Measurements from ENCODE around the gene KCNK17.

KCNK17 gene

DNA sequence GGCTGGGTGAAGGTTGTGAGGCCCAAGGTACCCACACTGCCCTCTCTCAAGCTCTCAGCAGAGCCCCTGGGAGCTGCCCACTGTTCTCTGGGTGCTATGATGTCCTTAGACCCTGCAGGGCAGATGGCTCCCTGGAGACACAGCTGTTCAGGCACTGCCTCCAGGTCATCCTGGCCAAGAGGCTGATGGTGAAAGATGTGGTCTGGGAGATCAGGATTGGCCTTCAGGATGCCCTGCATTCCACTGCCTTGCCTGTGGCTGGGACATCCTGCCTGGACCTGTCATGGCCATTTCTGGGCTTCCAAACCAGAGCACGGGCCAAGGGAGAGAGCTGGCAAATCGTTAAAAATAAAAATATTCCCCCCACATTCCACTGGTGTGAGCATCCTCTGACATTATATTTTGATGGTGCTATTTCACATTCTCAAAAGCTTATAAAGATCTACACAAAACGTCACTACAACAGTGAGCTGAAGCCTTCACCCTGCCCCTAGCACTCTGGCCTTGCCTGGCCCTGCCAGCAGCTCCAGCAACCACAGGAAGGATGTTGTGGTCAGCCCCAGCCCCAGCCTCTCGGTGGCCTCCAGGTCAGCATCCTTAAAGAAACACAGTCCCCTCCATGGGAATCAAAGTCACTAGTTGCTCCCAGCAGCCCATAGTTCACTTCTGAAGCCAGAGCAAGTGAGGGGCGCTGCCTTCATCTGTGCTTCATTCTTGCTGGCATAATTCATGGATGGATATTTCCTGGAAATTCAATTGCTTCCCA is 21.7 kb upstream of the KCNK17 start:
- FAIRE-seq = no peak

DNA sequence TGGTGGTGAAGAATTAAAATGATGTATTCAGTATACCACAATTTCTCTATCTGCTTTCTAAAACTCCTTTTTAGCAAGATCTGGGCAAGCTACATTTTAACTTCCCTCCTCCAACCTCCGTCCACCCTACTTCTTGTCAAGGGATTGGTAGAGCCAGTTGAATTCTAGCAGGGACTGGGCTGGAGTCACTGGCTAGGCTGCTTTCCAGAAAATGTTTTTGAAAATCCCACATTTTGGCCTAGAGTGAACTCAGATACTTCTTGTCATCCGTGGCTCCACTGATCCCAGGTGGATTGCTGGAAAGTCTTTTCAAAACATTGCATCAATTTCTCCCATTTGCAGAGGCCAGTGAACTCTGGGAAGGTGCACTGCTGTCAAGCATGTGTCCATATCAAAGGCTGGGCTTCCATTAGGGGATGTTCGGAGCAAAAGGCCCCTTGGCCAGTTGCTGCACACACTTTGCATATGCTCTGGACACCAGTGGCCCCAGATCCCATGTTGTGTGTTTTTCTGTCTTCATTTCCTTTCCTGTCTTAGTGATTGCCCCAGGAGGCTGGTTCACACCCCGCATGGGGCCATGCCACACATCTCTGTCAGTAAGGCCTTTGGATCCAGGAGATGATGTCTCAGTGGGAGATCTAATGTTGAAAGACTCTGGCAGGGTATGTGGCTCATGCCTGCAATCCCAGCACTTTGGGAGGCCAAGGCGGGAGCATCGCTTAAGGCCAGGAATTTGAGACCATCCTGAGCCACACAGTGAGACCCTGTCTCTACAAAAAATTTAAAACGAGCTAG is 19.6 kb upstream of the KCNK17 start:
- no peak for FAIRE-seq

DNA sequence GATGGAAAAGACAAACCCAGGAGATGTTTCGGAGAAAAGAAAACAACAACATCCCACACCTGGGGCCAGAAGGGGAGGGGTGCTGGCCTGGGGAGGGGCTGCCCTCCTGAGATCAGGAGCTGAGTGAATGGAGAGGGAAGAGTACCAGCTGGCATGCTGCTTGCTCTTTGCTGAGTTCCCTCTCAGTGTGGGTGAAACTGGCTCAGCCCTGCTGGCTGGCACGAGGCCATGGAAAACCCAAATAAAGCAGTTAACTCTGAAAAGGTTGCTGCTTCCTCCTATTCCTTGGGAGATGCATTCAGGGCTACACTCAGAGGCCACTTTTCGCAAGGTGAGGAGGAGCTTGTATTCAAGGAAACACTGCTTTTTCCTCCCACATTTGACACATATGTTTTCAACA is 16.3 kb upstream of the KCNK17 start:
- FAIRE-seq = no peak

DNA sequence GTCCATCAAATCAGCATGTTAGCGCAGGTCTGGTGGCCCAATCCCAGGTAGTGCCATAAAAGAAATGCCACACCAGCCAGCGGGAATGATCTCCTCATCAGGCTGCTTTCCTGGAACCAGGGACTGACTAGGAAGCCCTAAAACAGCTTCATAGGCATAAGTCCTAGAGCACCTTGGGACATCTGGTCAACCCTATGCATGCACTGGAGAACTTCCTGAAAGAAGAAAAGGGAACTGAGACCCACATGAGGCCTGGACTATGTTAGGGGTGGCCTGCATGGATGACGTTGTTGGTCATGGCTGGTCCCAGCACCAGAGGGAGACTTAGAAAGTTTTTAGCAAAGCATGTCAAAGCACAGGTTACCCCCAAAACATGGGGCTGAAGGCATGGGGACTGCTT is 15.8 kb upstream of the KCNK17 start:
- no peak for FAIRE-seq

DNA sequence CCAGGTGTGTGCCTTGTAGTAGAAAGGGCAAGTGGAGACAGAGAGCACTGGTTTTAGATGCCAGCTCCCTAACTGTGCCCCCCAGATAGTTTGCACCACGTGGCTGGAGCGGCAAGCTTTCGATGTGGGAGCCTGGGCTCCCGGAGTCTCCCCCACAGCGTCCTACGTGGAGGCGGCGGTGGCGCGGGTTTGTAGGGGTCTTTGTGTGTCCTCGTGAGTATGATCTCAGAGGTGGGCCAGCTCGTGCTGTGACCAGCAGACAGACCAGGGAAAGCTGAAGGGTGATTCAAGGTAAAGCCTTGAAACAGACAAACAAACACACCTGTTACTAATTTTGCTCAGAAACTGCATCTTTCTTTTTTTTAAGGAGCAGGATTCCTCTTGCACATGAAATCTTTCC is 13.8 kb upstream of the KCNK17 start:
- FAIRE-seq = no peak

DNA sequence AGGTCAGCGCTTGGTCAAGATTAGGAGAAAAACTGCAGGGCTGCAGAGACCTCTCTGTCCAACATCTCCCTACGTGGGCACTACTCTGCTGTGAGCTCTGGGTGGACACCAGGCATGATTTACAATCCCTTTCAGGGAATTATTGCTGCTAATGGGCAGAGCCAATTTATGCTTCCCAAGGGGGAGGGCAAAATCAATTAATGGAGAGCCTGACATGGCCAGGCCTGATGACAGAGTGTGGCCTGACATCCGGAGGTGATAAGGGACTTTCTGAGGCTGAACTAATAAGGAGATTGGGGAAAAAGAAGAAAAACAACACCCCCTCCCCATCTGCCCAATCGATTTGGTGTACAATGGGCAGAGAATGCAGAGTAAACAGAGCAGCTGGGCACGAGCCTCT is 13.3 kb upstream of the KCNK17 start:
- no peak for FAIRE-seq

DNA sequence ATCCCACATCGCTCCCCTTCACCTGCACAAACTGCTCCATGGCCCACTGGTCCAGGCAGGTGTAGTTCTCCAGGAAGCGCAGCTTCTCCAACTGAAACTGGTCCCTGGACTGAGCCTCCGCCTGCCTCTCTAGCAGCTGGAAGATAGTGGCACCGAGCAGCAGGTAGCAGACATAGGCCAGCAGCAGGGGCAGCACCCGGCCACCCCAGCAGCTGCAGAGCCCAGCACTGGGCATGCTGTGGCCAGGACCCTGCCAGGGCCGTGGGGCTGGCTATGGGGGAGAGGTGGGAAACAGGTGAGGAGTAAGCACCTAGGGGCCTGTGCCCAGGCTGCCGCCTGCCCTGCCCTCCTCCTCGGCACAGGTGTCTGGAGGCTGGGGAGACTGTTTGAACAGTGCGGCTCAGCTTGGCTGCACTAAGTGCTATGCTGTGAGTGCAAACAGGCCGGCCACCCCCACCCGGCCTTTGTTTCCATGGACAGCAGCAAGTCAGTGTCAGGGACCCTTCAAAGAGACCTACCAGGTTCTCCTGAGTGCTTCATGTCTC is 8.2 kb upstream of the KCNK17 start, which contains the start of gene KCNK16:
Gene KCNK16 (minus strand): TSS at position 397 of the 545 bp plus-strand sequence. CDS start 162 bp downstream, at position 235.
- no peak for FAIRE-seq

DNA sequence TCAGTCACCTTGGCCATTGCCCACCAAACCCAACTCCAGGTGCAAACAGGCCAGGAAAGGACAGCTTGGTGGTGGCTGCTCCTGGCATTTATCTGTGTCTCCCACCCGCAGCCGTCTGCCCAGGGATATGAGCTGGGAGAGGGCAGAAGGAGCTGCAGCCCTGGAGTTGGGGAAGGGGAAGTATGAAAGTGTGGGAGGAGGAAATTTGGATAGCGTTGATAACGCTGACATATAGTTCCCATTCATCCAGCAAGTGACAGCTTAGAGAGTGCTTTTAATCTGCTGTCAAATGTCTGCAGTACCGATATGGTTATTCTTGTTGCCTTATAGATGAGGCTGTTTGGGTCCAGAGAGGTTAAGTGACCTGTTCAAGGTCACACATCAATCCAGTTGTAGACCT is 7.5 kb upstream of the KCNK17 start:
- no peak for FAIRE-seq

DNA sequence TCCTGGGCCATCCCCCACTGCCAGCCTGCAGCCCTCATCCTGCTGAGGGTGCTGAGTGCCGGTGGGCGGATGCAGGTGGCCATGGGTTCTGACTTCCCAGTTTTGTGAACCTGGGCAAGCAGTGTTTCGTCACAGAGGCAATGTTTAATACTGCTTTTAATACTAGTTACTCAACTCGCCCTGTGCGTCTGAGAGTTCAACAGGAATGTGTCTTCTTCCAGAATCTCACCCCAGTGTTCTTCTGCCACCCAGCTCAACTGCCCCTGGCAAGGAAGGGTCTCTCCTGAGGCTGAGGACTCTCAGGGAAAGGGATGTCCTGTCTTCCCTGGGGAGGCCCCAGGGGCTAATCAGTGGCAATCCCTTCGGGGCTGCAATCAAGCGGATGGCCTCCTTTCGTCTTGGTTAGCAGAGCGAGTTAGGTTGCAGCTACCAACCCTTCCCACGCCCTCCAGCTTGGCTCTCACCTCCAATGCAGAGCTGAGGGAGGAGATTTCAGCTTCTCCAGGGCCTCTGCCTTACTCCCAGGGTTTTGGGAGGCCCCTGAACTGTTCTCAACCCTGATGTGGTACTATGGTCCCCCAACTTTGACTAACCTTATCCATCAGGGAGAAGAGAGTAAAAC is 6.3 kb upstream of the KCNK17 start:
- no peak for FAIRE-seq

DNA sequence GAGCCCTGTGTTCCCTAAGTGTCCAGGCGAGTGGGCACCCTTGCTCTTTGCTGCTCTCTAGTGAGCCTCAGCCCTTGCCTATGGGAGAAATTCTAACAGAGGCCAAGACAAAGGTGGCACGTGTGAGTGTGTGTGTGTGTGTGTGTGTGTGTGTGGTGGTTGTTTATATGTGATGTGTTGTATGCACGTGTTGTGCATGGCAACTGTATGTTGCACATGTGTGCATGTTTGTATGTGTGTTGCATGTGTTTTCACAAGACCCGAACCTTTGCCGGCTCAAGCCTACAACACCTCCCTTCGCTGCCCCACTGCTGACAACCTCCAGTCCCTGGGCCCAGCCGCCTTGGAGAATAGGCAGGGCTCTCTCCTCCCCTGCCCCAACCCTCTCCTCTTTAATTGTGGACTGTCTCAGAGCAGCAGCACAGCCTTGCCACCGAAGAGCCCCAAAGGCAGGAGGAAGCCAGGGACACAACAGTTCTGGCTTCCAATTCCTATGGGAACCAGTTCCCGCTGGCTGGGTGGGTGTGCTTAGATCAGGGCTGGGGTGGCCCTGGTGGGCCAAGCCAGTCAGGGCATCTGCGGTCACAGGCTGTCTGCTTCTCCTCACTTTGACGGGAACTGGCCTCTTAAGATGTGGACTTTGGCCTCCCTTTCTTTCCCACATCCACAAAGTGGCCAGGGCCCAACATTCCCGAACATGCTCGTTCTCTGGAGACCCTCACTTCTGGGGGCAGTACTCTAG is 5.6 kb upstream of the KCNK17 start:
- FAIRE-seq = no peak

DNA sequence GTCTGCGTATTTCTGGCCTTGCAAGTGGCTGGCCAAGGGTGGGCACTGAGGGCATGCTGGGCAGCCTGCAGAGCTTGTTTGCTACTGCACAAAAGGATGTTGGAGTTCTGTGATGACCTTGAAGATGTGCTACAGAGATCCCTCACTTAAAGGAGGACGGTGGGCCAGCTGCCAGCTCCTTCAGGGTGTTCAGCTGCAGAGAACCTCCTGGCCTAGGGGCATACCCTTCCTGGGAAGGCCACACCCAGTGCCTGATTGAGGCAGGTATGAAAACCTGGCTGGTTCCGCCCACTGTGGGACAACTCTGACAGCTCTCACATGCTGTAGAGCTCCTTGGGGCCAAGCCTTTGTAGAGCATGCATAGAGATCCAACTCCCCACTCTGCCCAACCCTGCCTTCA is 3.0 kb upstream of the KCNK17 start:
- no peak for FAIRE-seq

DNA sequence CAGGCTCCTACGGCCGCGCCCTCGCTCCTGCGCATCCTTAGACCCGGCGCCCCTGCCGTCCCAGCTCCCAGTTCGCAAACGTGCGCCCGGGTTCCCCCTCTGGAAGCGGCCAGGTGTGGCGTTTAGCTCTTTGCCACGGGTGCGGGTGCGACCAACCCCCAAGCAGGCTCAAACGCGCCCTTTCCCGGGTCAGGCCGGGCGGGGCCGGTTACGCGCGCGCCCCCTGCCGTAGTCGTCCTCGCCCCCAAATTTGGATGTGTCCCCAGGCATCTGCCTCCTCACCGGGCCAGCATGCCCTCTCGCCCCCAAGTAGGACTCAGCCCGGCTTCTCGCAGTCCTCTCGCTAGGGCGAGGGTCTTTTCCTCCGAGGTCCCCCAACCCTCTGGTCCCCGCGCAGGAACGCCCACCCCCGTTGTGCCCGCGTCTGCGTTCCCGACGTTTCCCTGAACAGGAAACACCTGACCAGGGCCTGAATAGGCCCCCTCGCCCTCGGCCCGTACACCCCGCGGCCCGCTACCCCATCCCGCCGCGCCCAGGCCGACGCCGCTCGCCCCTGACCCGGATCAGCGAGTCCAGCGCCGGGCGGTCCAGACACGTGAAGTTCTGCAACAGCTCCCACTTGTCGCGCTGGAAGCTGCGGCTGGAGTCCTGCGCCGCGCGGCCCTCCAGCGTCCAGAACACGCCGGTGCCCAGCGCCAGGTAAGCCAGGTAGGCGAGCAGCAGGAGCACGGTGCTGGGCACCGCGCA is 520 bp downstream of the KCNK17 start:
- no peak for FAIRE-seq

DNA sequence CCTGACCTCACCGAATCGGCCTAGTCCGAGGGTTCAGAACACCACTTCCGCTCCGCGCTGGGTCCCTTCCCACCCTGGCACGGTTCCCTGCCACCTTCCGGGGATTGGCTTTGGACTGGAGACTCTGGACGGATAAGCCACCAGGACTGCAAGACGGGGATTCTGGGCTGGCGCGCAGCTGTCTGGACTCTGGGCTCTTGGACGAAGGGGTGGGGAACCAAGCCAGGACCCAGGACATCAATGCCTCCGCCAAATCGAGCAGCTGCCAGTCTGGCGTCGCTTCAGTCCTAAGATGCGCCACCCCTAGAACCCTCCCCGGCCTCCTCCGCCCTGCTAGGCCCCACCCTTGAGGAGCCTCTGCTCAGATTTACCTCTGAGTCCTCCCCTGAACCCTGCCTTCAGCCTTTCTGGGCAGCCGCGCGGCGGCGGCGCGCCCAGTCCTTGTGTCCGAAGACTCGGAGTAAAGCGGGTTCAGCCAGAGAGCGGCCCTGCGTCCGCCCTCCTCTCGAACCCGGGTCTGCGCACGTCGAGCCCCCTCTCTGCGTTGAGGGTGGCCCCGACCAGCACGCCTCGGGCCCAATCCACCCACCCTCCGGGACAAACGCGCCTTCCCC is 1.2 kb downstream of the KCNK17 start:
- FAIRE-seq = no peak

DNA sequence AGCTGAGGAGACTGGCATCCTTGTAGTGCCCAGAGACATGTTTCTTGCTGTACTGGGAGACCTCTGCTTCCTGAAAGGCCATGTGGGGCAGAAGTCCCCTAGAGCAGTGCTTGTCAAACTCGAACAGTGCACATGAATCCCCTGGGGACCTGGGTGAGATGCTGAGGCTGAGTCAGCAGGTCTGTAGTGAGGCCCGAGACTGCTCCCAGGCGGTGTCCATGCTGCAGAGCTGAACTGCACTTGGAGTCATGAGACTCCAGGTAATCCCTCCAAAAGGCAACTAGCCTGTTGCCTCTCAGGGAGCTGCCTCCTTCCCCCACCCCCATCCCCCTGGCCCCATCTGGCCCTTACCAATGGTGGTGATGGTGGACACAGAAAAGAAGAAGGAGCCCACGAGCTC is 3.7 kb downstream of the KCNK17 start:
- no peak for FAIRE-seq

DNA sequence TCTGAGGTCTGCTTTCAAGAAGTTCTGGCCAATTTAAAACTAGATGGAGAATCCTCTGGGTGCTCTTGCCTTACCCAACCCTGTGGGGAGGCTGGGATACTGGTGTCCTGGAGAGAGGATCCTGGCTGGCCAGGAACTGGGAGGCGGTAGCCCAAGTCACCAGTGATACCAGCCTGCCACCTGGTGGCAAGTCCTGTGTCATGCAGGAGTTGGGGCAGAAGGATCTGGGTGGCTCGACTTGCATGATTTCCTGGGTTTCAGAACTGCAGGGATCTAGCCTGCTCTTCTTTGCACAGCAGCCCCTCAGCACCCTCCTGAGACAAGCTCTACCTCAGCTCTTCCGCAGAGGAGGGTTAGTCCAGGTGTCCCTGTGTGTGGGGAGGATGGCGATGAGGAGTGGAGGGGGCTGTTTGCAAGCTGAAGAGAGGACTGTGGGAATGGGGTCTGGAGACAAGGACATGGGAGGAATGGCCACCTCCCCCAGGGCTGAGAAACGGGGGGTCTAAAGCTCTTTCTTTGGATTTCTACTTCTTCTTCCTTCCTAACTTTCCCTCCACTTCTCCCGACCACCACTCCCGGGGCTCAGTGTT is 4.2 kb downstream of the KCNK17 start:
- no peak for FAIRE-seq

DNA sequence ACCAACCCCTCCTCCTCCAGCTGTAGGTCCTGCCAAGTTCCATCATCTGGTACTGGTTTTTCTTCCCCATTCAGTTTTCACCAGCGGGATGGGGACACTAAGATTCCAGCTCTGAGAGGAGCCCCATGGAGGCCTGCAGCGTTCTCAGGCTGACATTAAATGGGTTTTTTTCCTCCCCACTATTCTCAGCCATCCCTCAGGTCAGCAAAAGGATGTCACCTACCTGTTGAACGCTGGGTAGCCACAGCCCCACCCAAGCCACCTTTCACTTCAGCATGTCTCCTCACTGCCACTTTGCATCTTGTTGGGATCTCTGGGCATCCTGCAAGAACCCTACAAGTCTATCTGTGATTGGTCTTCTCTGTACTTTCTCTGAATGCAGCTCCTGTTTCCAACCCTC is 6.8 kb downstream of the KCNK17 start:
- FAIRE-seq = no peak

DNA sequence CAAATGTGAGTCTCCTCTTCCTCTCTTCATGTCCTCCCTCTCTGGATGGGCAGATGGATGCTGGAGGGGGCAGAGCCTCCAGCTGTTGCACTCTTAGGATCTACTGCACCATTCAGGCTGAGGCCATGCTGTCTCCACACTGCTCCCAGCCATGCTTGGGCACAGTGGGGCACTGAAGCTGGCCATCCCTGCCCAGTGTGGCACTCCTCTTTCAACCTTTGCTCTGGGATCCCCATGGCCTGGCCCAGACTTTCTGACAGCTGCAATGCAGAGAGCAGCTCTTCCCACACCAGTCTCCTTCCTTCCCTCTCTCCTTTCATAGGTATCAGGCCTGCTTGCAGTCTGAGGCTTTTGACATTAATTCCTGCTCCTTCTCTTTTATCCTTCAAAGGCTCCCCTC is 9.3 kb downstream of the KCNK17 start:
- FAIRE-seq = no peak

DNA sequence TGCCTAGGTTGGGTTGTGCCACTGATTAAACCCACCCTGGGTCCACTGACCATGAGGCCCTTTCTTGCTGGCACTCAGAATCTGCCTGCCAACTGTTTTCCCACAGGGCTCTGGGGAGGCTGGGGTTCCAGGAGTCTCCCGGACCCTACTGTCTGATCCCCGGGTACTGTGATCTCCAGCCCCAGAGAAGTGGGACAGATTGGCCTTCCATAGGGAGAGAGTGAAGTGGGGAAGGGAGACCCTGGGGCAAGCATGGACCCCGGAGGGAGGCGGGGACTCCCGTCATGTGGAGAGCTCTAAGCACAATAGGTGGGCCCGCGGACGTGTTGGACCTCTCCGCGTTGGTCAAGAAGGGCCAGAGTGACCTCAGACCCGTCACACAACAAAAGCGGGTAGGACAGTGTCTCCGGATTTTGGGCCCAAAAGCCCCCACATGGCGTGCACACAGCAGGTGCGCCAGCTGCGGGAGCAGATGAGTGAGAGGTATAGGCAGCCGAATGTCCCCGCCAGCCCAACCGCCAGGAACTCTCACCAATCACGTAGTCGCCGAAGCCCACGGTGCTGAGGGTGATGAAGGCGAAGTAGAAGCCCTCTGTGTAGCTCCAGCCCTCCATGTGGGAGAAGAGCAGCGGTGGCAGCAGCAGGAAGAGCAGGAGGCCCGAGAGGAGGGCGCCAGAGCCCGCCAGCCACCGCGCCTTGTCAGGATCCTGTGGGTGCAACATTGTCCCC is 10.6 kb downstream of the KCNK17 start:
- no peak for FAIRE-seq

DNA sequence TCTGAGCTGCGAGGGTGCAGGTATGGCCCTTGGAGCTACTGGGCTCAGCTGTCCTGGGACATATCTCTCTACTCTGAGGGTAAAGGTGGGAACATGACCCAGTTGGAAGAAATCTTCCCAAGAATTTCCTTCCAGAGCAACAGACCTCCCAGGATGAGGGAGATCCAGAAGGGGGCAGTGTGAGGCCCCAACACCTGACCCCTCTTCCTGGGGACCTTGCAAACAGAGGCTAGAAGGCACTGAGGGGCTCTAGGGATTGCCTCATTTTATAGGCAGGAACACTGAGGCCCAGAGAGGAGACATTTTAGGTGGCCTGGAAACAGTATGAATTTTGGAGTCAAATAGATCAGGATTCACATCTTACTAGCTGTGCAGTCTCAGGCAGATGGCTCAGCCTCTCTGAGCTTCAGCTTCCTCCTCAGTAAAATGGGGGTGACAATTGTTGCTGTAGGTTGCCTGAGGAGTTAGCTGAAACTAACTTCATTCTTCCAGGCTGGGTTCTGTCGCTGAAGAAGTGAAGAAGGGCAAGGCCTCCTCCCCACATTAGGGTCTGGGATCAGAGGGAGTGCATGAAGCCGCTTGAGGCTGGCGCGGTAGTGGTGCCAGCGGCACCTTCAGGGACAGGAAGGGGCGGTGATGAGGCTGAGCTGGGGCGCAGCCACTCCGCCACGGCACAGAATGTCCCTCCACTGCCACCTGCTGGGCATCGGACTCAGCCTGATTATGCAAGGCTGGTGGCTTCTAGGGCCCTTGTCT is 11.4 kb downstream of the KCNK17 start:
- no peak for FAIRE-seq

DNA sequence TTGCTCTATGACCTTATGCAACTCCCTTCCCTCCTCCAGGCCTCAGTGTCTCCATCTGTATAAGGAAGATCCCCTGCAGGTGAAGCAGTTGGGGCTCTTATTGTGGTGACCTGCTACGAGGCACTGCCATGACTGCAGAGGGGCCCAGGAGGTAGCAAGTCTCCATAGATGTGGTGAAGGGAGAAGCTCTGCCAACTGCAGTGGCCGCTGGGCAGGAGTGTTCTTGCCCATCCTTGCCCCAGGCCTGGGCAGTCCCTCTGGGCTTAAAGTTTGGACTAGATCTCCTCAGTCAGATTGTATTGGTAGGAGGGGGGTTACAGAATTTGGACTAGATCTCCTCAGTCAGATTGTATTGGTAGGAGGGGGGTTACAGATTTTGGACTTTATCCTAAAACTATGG is 12.2 kb downstream of the KCNK17 start:
- FAIRE-seq = no peak
